Liver (tissue), 9 donors: ENCODE data around the gene ZNHIT2. TPM values are rescaled to one million over a fixed set of nuclear protein-coding genes. Genes with fewer than 3 reads are reported as not detected.

Experiments
- DNase-seq: peaks from one replicate; pipeline ENCODE4 v3.0.0-alpha.2; 2017; ENCODE audit warnings: low spot score
- H3K27ac ChIP-seq, 2 donors: one replicate each; pipeline ENCODE4 v1.7.0; 2013; ENCODE audit warnings: inconsistent platforms in 2 of 2, low read length in 2 of 2, control low read depth in 1 of 2, low read depth in 1 of 2, mild to moderate bottlenecking in 1 of 2
- H3K27me3 ChIP-seq, 4 donors: one replicate each; pipeline versions ENCODE4 v1.6.1 to v1.7.0; 2013; ENCODE audit warnings: low read length in 3 of 4, inconsistent platforms in 1 of 4, mild to moderate bottlenecking in 1 of 4, moderate library complexity in 1 of 4; ENCODE audit not compliant: control insufficient read depth in 4 of 4, insufficient read depth in 4 of 4
- H3K36me3 ChIP-seq, 4 donors: one replicate each; pipeline versions ENCODE4 v1.6.1 to v1.7.0; 2013; ENCODE audit warnings: low read length in 3 of 4, mild to moderate bottlenecking in 3 of 4, low read depth in 1 of 4, moderate library complexity in 1 of 4; ENCODE audit not compliant: control insufficient read depth in 4 of 4, insufficient read depth in 3 of 4
- H3K4me1 ChIP-seq, 4 donors: one replicate each; pipeline versions ENCODE4 v1.6.1 to v1.7.0; 2013; ENCODE audit warnings: low read length in 3 of 4, mild to moderate bottlenecking in 3 of 4, moderate library complexity in 1 of 4; ENCODE audit not compliant: control insufficient read depth in 4 of 4, insufficient read depth in 4 of 4
- H3K4me3 ChIP-seq, 3 donors: one replicate each; pipeline versions ENCODE4 v1.6.1 to v1.7.0; 2013; ENCODE audit warnings: low read length in 3 of 3, control low read depth in 1 of 3, low read depth in 1 of 3, mild to moderate bottlenecking in 1 of 3
- H3K9ac ChIP-seq, 2 donors: one replicate each; pipeline ENCODE4 v1.7.0; 2013; ENCODE audit warnings: low read length in 2 of 2, mild to moderate bottlenecking in 2 of 2, moderate library complexity in 2 of 2, control low read depth in 1 of 2, low read depth in 1 of 2
- H3K9me3 ChIP-seq, 4 donors: one replicate each; pipeline versions ENCODE4 v1.6.1 to v1.7.0; 2013; ENCODE audit warnings: low read length in 3 of 4; ENCODE audit not compliant: control insufficient read depth in 4 of 4
- ATF3 ChIP-seq: IDR thresholded peaks from 2 replicates; pipeline ENCODE4 v1.6.1; 2016; ENCODE audit warnings: antibody characterized with exemption
- EGR1 ChIP-seq, 2 donors: IDR thresholded peaks; 2 replicates each; pipeline ENCODE4 v1.6.1; 2016 to 2018; ENCODE audit warnings: antibody characterized with exemption in 2 of 2, low read depth in 2 of 2
- FOXA1 ChIP-seq: IDR thresholded peaks from 2 replicates; pipeline ENCODE4 v1.6.1; 2016; ENCODE audit warnings: antibody characterized with exemption
- FOXA2 ChIP-seq: IDR thresholded peaks from 2 replicates; pipeline ENCODE4 v1.6.1; 2016; ENCODE audit warnings: antibody characterized with exemption
- GABPA ChIP-seq, 2 donors: IDR thresholded peaks in 1 of 2; conservative IDR thresholded peaks in 1 of 2; 2 replicates each; pipeline ENCODE4 v1.6.1; 2016; ENCODE audit warnings: antibody characterized with exemption in 2 of 2, mild to moderate bottlenecking in 1 of 2, moderate library complexity in 1 of 2
- JUND ChIP-seq, 2 donors: IDR thresholded peaks; 2 replicates each; pipeline ENCODE4 v1.6.1; 2016; ENCODE audit warnings: antibody characterized with exemption in 2 of 2
- MAX ChIP-seq: IDR thresholded peaks from 2 replicates; pipeline ENCODE4 v1.6.1; 2016; ENCODE audit warnings: antibody characterized with exemption
- NR2F2 ChIP-seq: IDR thresholded peaks from 2 replicates; pipeline ENCODE4 v1.6.1; 2016; ENCODE audit warnings: antibody characterized with exemption
- RAD21 ChIP-seq, 2 donors: IDR thresholded peaks; 2 replicates each; pipeline ENCODE4 v1.6.1; 2016; ENCODE audit warnings: antibody characterized with exemption in 2 of 2, mild to moderate bottlenecking in 2 of 2
- REST ChIP-seq: IDR thresholded peaks from 2 replicates; pipeline ENCODE4 v1.6.1; 2016; ENCODE audit warnings: antibody characterized with exemption, mild to moderate bottlenecking
- RXRA ChIP-seq, 2 donors: IDR thresholded peaks; 2 replicates each; pipeline ENCODE4 v1.6.1; 2017 to 2018; ENCODE audit warnings: antibody characterized with exemption in 2 of 2, mild to moderate bottlenecking in 1 of 2
- SP1 ChIP-seq: IDR thresholded peaks from 2 replicates; pipeline ENCODE4 v1.6.1; 2018; ENCODE audit warnings: antibody characterized with exemption, mild to moderate bottlenecking
- TAF1 ChIP-seq: conservative IDR thresholded peaks from 2 replicates; pipeline ENCODE4 v1.6.1; 2016; ENCODE audit warnings: antibody characterized with exemption, mild to moderate bottlenecking
- YY1 ChIP-seq: IDR thresholded peaks from 2 replicates; pipeline ENCODE4 v1.6.1; 2016; ENCODE audit warnings: antibody characterized with exemption, mild to moderate bottlenecking
- ZBTB33 ChIP-seq: IDR thresholded peaks from 2 replicates; pipeline ENCODE4 v1.6.1; 2016; ENCODE audit warnings: antibody characterized with exemption
- WGBS: extraction: QIAGEN DNeasy Blood & Tissue Kit; methylation state at CpG from one replicate; pipeline ENCODE4 v1.1.7; 2013; 5-methylcytosine and 5-hydroxymethylcytosine counted together
- polyA plus RNA-seq, 2 donors: library from polyadenylated mRNA; stranded (reverse) in 1 of 2; unstranded in 1 of 2; fragments of 200-250 nt in 1 of 2; fragments of >200 nt in 1 of 2; fragmentation: Nextera tagmentation in 1 of 2; extraction: Ambion mirVana in 1 of 2; gene quantifications; one replicate each; pipeline versions ENCODE4 v1.2.1 to v1.2.3, GENCODE V29; 2013 to 2015
- total RNA-seq, 2 donors: library from RNA; depleted of rRNA; stranded (reverse); fragments of >200 nt; gene quantifications; one replicate each; pipeline ENCODE4 v1.2.3, GENCODE V29; 2014
- donor health status: healthy.
- donor health status: healthy.
- donor health status: healthy.
- donor health status: healthy.
- donor health status: healthy.

The ZNHIT2 gene
- total and polyA plus RNA-seq, 4 donors, result 2.2 to 13.9 (median 6.1) TPM

- no peak for TF ChIP-seq REST
- TF ChIP-seq NR2F2, result no peak
- TF ChIP-seq ATF3, result no peak
These were observed 32.7 kb downstream of the ZNHIT2 start (continued) for GRCh38 chr11:65084598-65085375.

- peak; percentile 84 for TF ChIP-seq SP1
- peak; percentile 39 to 42 for TF ChIP-seq RXRA (IDR thresholded peaks at IDR 0.05)
- peak in 1 of 2 donors; percentile 44 for TF ChIP-seq RAD21 (IDR thresholded peaks at IDR 0.05)
- TF ChIP-seq JUND (IDR thresholded peaks at IDR 0.05), result peak in 1 of 2 donors; percentile 41
- peak; percentile 55 to 90 for TF ChIP-seq EGR1 (IDR thresholded peaks at IDR 0.05; ENCODE audit: low read depth in 2 of 2)
- TF ChIP-seq REST, result peak; percentile 39
- TF ChIP-seq YY1, result peak; percentile 83
- TF ChIP-seq FOXA2, result no peak
- peak; percentile 81 for TF ChIP-seq ZBTB33
- TF ChIP-seq ATF3, result peak; percentile 44
- peak; percentile 49 for TF ChIP-seq NR2F2
- peak; percentile 93 to 99 for TF ChIP-seq GABPA (IDR thresholded peaks at IDR 0.05 in 1 of 2, conservative IDR thresholded peaks at IDR 0.05 in 1 of 2)
- no peak for TF ChIP-seq MAX
- peak; percentile 21 for TF ChIP-seq FOXA1
- no peak for TF ChIP-seq TAF1
- Histone ChIP-seq H3K36me3 (peaks cover 5 to 32% (median 10%) of the 10 kb centered on the region in 4 donors), H3K9ac (peak within 1 kb of the TSS; percentile 79 to 91)
These were observed 33.5 kb downstream of the ZNHIT2 start, which contains the start of the genes CDCA5 and ZFPL1 for GRCh38 chr11:65083834-65084597. Gene CDCA5, minus strand, starts transcription at chr11:65084040. Its CDS starts 62 bp downstream, at chr11:65083978. Gene ZFPL1, plus strand, starts transcription at chr11:65084222. Its CDS starts 477 bp downstream, at chr11:65084699.

More at GRCh38 chr11:65083834-65084597, 33.5 kb downstream of the ZNHIT2 start, which contains the start of the genes CDCA5 and ZFPL1:
- WGBS, result under 1% methylated on average over 79 of the region's 79 CpGs
- peak; percentile 96 for DNase-seq
- peak within 1 kb of the TSS; percentile 80 to 89 for H3K27ac ChIP-seq
- H3K9me3 ChIP-seq, result no peaks in the 10 kb centered on the region
- peak within 1 kb of the TSS; percentile 75 to 96 (median 80) for H3K4me3 ChIP-seq
- H3K4me1 ChIP-seq, result peaks cover 10 to 23% (median 18%) of the 10 kb centered on the region in 4 donors
- no peaks in the 10 kb centered on the region for H3K27me3 ChIP-seq
